Sigmoid colon (tissue), 7 donors: ENCODE data around the gene MGMT. TPM values are rescaled to one million over a fixed set of nuclear protein-coding genes. Genes with fewer than 3 reads are reported as not detected.
A peak's percentile ranks its signal among the peaks of the same experiment; 100 is the strongest.

ENCODE experiments used
- DNase-seq: peaks from one replicate; pipeline ENCODE4 v3.0.0-alpha.2; 2019
- H3K27ac ChIP-seq, 4 donors: fragments of 200-600 bp; sonication (generic); one replicate each; pipeline ENCODE4 v1.5.1; 2016 to 2019; ENCODE audit warnings: mild to moderate bottlenecking in 1 of 4
- H3K27me3 ChIP-seq, 3 donors: fragments of 200-600 bp; sonication (generic); one replicate each; pipeline ENCODE4 v1.5.1; 2019; ENCODE audit warnings: mild to moderate bottlenecking in 1 of 3
- H3K36me3 ChIP-seq, 4 donors: fragments of 200-600 bp; sonication (generic); one replicate each; pipeline ENCODE4 v1.5.1; 2016 to 2019
- H3K4me1 ChIP-seq, 4 donors: fragments of 200-600 bp; sonication (generic); one replicate each; pipeline ENCODE4 v1.5.1; 2017 to 2019
- H3K4me3 ChIP-seq, 4 donors: fragments of 200-600 bp; sonication (generic); one replicate each; pipeline ENCODE4 v1.5.1; 2017 to 2019; ENCODE audit warnings: mild to moderate bottlenecking in 2 of 4, moderate library complexity in 1 of 4
- H3K9me3 ChIP-seq, 4 donors: fragments of 200-600 bp in 3 of 4; sonication (generic) in 3 of 4; one replicate each; pipeline versions ENCODE4 v1.5.1 to v1.6.1; 2013 to 2019
- CTCF ChIP-seq, 4 experiments: fragments of 450-650 bp in 3 of 4; fragments of 200-600 bp in 1 of 4; IDR thresholded peaks; one replicate each; pipeline ENCODE4 v1.5.1; 2016 to 2019; ENCODE audit warnings: antibody characterized with exemption in 4 of 4, mild to moderate bottlenecking in 3 of 4, moderate library complexity in 2 of 4
- EP300 ChIP-seq, 4 donors: sonication (generic); formaldehyde crosslinking; IDR thresholded peaks; one replicate each; pipeline ENCODE4 v1.6.1; 2017; ENCODE audit warnings: antibody characterized with exemption in 4 of 4
- POLR2A ChIP-seq, 2 donors: fragments of 450-650 bp; IDR thresholded peaks; one replicate each; pipeline ENCODE4 v1.6.1; 2016; ENCODE audit warnings: antibody characterized with exemption in 2 of 2, mild to moderate bottlenecking in 2 of 2, moderate library complexity in 2 of 2
- POLR2AphosphoS5 ChIP-seq, 4 donors: sonication (generic); formaldehyde crosslinking; IDR thresholded peaks; one replicate each; pipeline ENCODE4 v1.6.1; 2017; ENCODE audit warnings: antibody characterized with exemption in 4 of 4
- WGBS, 2 donors: extraction: QIAGEN DNeasy Blood & Tissue Kit; methylation state at CpG; one replicate each; pipeline ENCODE4 v1.1.7; 2013; 5-methylcytosine and 5-hydroxymethylcytosine counted together
- intact Hi-C: fragments of 100-400 bp; cut with DNase I; formaldehyde crosslinking; loops from one replicate; pipeline ENCODE4 v1.15.1; 2023
- polyA plus RNA-seq, 3 donors: library from polyadenylated mRNA; stranded (reverse); fragments of 200-250 nt; gene quantifications; one replicate each; pipeline ENCODE4 v1.2.3, GENCODE V29; 2013
- total RNA-seq, 4 donors: library from RNA; depleted of rRNA; stranded (reverse); fragments of >200 nt; gene quantifications; one replicate each; pipeline ENCODE4 v1.1.0, GENCODE V29; 2016
- donor health status: healthy with polysubstance abuse.
- donor health status: Bipolar disorder and iron deficiency.
- donor health status: healthy.

MGMT gene
- total and polyA plus RNA-seq, 7 donors, result 7.2 to 40.3 (median 24.3) TPM

GRCh38 chr10:129719889-129720590, 253.0 kb downstream of the MGMT start:
- no peak overlapping the region for H3K27ac ChIP-seq
- H3K27me3 ChIP-seq, result no peaks in the 10 kb centered on the region
- intact Hi-C loops, result no loop called here
- H3K4me3 ChIP-seq, result no peak overlapping the region
- H3K4me1 ChIP-seq, result no peaks in the 10 kb centered on the region
- TF ChIP-seq POLR2A (IDR thresholded peaks at IDR 0.05) (no peak), CTCF (IDR thresholded peaks at IDR 0.05) (no peak), POLR2AphosphoS5 (IDR thresholded peaks at IDR 0.05) (no peak)
- no peaks in the 10 kb centered on the region for H3K9me3 ChIP-seq
- DNase-seq, result peak; percentile 51
- no peaks in the 10 kb centered on the region for H3K36me3 ChIP-seq
- 72 to 90% methylated on average over 12 of the region's 12 CpGs for WGBS, 2 donors

GRCh38 chr10:129725011-129725410, 258.0 kb downstream of the MGMT start:
- Histone ChIP-seq H3K4me1 (no peaks in the 10 kb centered on the region), H3K27me3 (no peaks in the 10 kb centered on the region), H3K27ac (no peak overlapping the region), H3K9me3 (peaks cover 0 to 8% (median 3%) of the 10 kb centered on the region in 4 donors), H3K4me3 (no peak overlapping the region), H3K36me3 (no peaks in the 10 kb centered on the region)
- intact Hi-C loops, result no loop called here
- WGBS, 2 donors, result 94 to 96% methylated on average over 10 of the region's 10 CpGs
- DNase-seq, result no peak
- TF ChIP-seq POLR2A (IDR thresholded peaks at IDR 0.05) (no peak), EP300 (IDR thresholded peaks at IDR 0.05) (no peak), CTCF (IDR thresholded peaks at IDR 0.05) (no peak), POLR2AphosphoS5 (IDR thresholded peaks at IDR 0.05) (no peak)

- Histone ChIP-seq H3K9me3 (peaks cover 0 to 8% (median 3%) of the 10 kb centered on the region in 4 donors), H3K27me3 (no peaks in the 10 kb centered on the region), H3K4me1 (no peaks in the 10 kb centered on the region), H3K27ac (no peak overlapping the region), H3K4me3 (no peak overlapping the region), H3K36me3 (no peaks in the 10 kb centered on the region)
- intact Hi-C loops, result no loop called here
- no peak for TF ChIP-seq POLR2AphosphoS5 (IDR thresholded peaks at IDR 0.05)
- no peak for TF ChIP-seq EP300 (IDR thresholded peaks at IDR 0.05)
- no peak for TF ChIP-seq POLR2A (IDR thresholded peaks at IDR 0.05)
- no peak for TF ChIP-seq CTCF (IDR thresholded peaks at IDR 0.05)
- no peak for DNase-seq
- WGBS, 2 donors, result 95% methylated on average over 9 of the region's 9 CpGs
Observed at GRCh38 chr10:129725482-129725881, 258.4 kb downstream of the MGMT start.

- intact Hi-C loops, result no loop called here
- no peak for TF ChIP-seq EP300 (IDR thresholded peaks at IDR 0.05)
- TF ChIP-seq POLR2A (IDR thresholded peaks at IDR 0.05), result no peak
- no peak for TF ChIP-seq CTCF (IDR thresholded peaks at IDR 0.05)
- TF ChIP-seq POLR2AphosphoS5 (IDR thresholded peaks at IDR 0.05), result no peak
- no peak overlapping the region for H3K4me3 ChIP-seq
- H3K4me1 ChIP-seq, result no peaks in the 10 kb centered on the region
- H3K36me3 ChIP-seq, result no peaks in the 10 kb centered on the region
- H3K27me3 ChIP-seq, result no peaks in the 10 kb centered on the region
- no peak for DNase-seq
- 94 to 95% methylated on average over 10 of the region's 10 CpGs for WGBS, 2 donors
- peaks cover 0 to 8% (median 3%) of the 10 kb centered on the region in 4 donors for H3K9me3 ChIP-seq
- H3K27ac ChIP-seq, result no peak overlapping the region
Observed at GRCh38 chr10:129725890-129726631, 259.0 kb downstream of the MGMT start.
